NCI-H2081 (cell line): ENCODE results near the gene CTPS2.

ENCODE experiments used
- DNase-seq, 2 experiments: peaks; one replicate each; lab custom pipeline; 2025; lab: John Stamatoyannopoulos, UW

The CTPS2 gene

DNA sequence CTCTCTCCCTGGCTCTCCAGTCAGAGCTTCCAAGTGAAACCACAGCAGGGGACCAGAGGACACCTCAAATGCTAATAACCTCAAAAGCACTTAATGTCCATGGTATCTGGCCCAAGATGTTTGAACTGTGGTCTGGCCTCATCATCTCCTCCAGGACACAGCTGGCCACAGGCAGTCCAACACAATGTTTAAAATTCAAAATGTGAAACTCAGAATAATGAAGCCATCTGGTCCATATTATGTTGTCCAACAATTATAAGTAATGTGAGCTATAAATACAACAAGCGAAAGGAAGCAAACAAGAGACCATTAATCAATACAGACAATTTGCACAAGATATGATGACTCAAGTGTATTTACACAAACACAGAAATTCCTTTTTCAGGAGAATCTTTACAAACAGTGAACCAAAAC lies 153.3 kb downstream of the CTPS2 start:
- peak in 1 of 2 experiments; percentile 9 for DNase-seq

- no peak for DNase-seq
Measured at GRCh38 chrX:16558489-16558888, 154.0 kb downstream of the CTPS2 start.

DNA sequence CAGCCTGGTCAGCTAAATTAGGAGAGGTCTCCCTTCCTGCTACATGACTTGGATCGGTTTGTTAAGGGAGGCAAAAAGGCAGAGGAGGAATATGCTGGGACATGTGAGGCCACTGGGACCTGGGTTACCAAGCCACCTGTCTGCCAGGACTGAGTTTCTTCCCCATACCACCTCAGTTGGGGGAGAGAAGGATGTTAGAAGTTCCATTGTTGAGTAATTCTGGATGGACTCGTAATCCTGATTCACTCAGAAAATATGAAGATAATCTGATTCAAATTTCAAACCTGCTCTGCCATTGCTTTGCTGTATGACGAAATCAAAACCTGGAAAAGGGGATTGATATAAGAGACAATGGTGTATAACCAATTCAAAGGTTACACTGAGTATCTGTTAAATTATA lies 159.9 kb downstream of the CTPS2 start:
- DNase-seq = no peak

- no peak for DNase-seq
Measured at GRCh38 chrX:16547644-16548043, 164.8 kb downstream of the CTPS2 start.

DNA sequence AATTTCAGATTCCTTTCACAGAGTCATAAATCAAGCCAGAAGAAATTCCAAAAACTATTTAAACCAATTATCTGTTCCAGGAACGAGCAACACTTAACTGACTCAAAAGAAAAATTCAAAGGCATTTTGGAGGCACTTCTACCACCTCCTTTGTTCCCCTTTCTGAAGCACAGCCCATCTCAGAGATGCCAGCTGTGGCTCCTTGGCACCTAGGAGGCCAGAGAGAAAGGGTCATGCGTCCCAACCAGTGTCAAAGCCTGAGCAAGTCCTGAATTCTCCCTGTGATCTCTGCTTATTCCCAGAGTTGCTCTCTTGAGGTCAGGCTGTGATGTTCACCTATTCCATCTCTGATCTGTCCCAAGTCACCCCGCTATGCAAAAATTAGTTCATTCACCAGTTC lies 167.5 kb downstream of the CTPS2 start:
- no peak for DNase-seq
